ENCODE data around the gene ARRDC2. TPM values are rescaled to one million over a fixed set of nuclear protein-coding genes. Genes with fewer than 3 reads are reported as not detected.

ARRDC2 gene
- total and polyA plus RNA-seq, 9 of the 15 experiments (the other 6 are each of a cell fraction or from before 2014, with no cell fraction given) = 1.9 to 27.4 (median 15.2) TPM

DNA sequence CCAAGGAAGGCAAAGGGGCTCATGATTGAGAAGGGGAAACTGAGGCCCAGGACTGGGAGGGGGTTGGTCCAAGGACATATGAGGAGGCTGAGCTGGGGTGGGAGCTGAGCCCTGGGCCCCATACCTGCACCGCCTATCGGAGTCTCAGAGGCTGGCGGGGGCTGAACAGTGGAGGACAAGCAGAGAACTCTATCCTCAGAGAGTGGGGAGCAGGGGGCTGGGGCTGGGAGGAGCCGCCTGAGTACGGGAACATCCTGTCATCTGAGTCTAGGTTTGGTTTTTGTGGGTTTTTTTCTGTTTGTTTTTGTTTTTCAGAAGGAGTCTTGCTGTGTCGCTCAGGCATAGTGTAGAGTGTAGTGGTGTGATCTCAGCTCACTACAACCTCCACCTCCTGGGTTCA is 6.2 kb downstream of the ARRDC2 start:
- POLR2A ChIA-PET = interaction anchor here (0.6 kb wide), 1 partner anchor 407 kb away, joined by 4 read pairs; no protein-coding TSS in a partner anchor
- CTCF ChIA-PET (ENCODE audit: low intra/inter-chr PET ratio) = no interaction called here
- Histone ChIP-seq H3K36me3 (ENCODE audit: control insufficient read depth, insufficient read depth, low read length) (peaks cover 55% of the 10 kb centered on the region), H3K4me3 (no peak overlapping the region), H3K4me2 (ENCODE audit: insufficient read depth, low read length) (no peak overlapping the region), H3K27ac (ENCODE audit: extremely low read depth, low read depth, low read length) (peak overlapping the region; percentile 42; the same call in 1 of the 3 replicates), H3K9me3 (replicated peaks; ENCODE audit: control insufficient read depth, insufficient read depth, low read depth, low read length) (no peaks in the 10 kb centered on the region), H3K4me1 (replicated peaks in 1 of 2; ENCODE audit: control insufficient read depth in 2 of 2, insufficient read depth in 2 of 2, low read length in 2 of 2) (peaks cover 4 to 15% of the 10 kb centered on the region in 2 experiments; a peak in 2 of 5 replicates), H3K9me1 (ENCODE audit: control insufficient read depth, insufficient read depth, low read length) (no peaks in the 10 kb centered on the region), H3K9ac (ENCODE audit: insufficient read depth in 1 of 2, low read depth in 2 of 2, low read length in 2 of 2) (peak overlapping the region in 1 of 2 experiments; percentile 81; a peak in 2 of 4 replicates), H2AFZ (ENCODE audit: low read depth, low read length) (no peak overlapping the region), H4K20me1 (replicated peaks; ENCODE audit: control insufficient read depth, insufficient read depth, low read length) (no peaks in the 10 kb centered on the region), H3K79me2 (ENCODE audit: control insufficient read depth, insufficient read depth, low read length) (no peaks in the 10 kb centered on the region), H3K27me3 (ENCODE audit: control insufficient read depth in 2 of 2, insufficient read depth in 2 of 2, low read length in 2 of 2) (no peaks in the 10 kb centered on the region)
- BruUV-seq (replicated peaks) = no TSS peak
- intact Hi-C loops (cut with micrococcal nuclease) (no loop called here), in situ Hi-C loops (cut with MboI) (no loop called here)
- 82% methylated on average over 6 of the region's 6 CpGs for WGBS (ENCODE audit: insufficient coverage, low coverage, missing lambda C conversion rate)
- no peak for FAIRE-seq
- DNase-seq (ENCODE audit: extremely low read depth in 1 of 4, low spot score in 3 of 4) = peak in 1 of 4 experiments; percentile 5
- peak; percentile 30; the same call in 1 of the 3 replicates for ATAC-seq
- TF ChIP-seq, protein P1, sequence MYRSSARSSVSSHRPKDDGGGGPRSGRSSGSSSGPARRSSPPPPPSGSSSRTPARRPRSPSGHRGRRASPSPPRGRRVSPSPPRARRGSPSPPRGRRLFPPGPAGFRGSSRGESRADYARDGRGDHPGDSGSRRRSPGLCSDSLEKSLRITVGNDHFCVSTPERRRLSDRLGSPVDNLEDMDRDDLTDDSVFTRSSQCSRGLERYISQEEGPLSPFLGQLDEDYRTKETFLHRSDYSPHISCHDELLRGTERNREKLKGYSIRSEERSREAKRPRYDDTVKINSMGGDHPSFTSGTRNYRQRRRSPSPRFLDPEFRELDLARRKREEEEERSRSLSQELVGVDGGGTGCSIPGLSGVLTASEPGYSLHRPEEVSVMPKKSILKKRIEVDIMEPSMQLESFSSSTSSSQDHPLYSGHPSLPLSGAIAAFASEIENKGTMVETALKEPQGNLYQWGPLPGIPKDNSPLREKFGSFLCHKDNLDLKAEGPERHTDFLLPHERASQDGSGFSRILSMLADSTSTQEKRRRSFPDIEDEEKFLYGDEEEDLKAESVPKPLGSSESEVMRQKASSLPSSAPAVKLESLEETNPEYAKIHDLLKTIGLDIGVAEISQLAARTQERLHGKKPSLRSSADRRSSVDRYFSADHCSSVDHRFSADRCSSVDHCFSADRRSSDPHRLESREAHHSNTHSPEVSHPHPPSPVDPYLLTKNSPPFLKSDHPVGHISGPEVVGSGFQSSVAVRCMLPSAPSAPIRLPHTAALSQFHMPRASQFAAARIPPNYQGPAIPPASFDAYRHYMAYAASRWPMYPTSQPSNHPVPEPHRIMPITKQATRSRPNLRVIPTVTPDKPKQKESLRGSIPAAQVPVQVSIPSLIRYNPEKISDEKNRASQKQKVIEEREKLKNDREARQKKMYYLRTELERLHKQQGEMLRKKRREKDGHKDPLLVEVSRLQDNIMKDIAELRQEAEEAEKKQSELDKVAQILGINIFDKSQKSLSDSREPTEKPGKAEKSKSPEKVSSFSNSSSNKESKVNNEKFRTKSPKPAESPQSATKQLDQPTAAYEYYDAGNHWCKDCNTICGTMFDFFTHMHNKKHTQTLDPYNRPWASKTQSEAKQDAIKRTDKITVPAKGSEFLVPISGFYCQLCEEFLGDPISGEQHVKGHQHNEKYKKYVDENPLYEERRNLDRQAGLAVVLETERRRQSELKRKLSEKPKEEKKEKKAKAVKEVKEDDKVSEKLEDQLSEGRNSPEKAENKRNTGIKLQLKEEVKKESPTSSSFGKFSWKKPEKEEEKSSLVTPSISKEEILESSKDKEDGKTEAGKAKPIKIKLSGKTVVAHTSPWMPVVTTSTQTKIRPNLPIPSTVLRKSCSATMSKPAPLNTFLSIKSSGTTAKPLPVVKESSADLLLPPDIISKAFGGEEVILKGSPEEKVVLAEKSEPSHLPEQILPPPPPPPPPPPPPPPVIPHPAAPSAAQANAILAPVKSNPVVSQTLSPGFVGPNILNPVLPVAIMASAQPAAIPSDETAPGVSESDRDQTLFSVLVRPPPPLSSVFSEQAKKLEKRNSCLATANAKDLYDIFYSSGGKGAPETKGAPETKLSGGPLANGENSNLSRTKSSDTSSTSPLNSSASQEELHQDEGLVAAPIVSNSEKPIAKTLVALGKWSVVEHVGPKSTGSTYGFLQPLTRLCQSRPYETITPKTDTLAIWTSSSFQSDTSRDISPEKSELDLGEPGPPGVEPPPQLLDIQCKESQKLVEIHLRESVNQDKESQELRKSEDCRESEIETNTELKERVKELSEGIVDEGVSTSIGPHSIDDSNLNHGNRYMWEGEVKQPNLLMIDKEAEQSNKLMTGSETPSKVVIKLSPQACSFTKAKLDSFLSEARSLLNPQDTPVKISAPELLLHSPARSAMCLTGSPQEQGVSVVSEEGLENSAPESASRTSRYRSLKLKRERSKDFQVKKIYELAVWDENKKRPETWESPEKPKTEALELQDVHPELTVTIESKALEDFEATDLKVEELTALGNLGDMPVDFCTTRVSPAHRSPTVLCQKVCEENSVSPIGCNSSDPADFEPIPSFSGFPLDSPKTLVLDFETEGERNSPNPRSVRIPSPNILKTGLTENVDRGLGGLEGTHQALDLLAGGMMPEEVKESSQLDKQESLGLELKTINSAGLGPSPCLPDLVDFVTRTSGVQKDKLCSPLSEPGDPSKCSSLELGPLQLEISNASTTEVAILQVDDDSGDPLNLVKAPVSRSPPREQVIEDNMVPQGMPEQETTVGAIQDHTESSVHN (IDR thresholded peaks at IDR 0.05; ENCODE audit: borderline replicate concordance in 1 of 2, low read depth in 1 of 2) = no peak
- TF ChIP-seq ZNF785 (CRISPR knock-in tag; IDR thresholded peaks at IDR 0.05) (no peak), RBM25 (IDR thresholded peaks at IDR 0.05; ENCODE audit: low read depth, low read length, severe bottlenecking) (no peak), CSDE1 (IDR thresholded peaks at IDR 0.05) (no peak), POLR2G (IDR thresholded peaks at IDR 0.05; ENCODE audit: low read depth, low read length) (no peak), E2F3 (CRISPR knock-in tag; IDR thresholded peaks at IDR 0.05) (no peak), ZNF175 (CRISPR knock-in tag; IDR thresholded peaks at IDR 0.05; ENCODE audit: low read depth) (no peak), ARID1B (IDR thresholded peaks at IDR 0.05) (no peak), TAF7 (tag; IDR thresholded peaks at IDR 0.05) (no peak), SETDB1 (IDR thresholded peaks at IDR 0.05; ENCODE audit: low read length) (no peak), ELF4 (CRISPR knock-in tag; IDR thresholded peaks at IDR 0.05) (no peak), XRCC5 (IDR thresholded peaks at IDR 0.05; ENCODE audit: low read depth, low read length) (no peak)
- TF ChIP-seq, protein P2, sequence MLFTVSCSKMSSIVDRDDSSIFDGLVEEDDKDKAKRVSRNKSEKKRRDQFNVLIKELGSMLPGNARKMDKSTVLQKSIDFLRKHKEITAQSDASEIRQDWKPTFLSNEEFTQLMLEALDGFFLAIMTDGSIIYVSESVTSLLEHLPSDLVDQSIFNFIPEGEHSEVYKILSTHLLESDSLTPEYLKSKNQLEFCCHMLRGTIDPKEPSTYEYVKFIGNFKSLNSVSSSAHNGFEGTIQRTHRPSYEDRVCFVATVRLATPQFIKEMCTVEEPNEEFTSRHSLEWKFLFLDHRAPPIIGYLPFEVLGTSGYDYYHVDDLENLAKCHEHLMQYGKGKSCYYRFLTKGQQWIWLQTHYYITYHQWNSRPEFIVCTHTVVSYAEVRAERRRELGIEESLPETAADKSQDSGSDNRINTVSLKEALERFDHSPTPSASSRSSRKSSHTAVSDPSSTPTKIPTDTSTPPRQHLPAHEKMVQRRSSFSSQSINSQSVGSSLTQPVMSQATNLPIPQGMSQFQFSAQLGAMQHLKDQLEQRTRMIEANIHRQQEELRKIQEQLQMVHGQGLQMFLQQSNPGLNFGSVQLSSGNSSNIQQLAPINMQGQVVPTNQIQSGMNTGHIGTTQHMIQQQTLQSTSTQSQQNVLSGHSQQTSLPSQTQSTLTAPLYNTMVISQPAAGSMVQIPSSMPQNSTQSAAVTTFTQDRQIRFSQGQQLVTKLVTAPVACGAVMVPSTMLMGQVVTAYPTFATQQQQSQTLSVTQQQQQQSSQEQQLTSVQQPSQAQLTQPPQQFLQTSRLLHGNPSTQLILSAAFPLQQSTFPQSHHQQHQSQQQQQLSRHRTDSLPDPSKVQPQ (CRISPR knock-in tag; IDR thresholded peaks at IDR 0.05; ENCODE audit: borderline replicate concordance) = no peak
